Gastrocnemius medialis (tissue), 4 donors: ENCODE results near the gene KRT16.

Source experiments
- POLR2A ChIP-seq, 2 donors: fragments of 450-650 bp; IDR thresholded peaks; one replicate each; pipeline ENCODE4 v1.6.1; 2017; ENCODE audit warnings: antibody characterized with exemption in 2 of 2, mild to moderate bottlenecking in 2 of 2, moderate library complexity in 2 of 2
- TF ChIP-seq, protein P1 (sequence below), 5 experiments: fragments of 450-650 bp in 3 of 5; fragments of 200-600 bp in 2 of 5; sonication (generic) in 2 of 5; IDR thresholded peaks in 4 of 5; conservative IDR thresholded peaks in 1 of 5; 1 replicate in 4 of 5; 2 replicates in 1 of 5; pipeline ENCODE4 v1.5.1; 2016 to 2019; ENCODE audit warnings: antibody characterized with exemption in 5 of 5, mild to moderate bottlenecking in 3 of 5, moderate library complexity in 3 of 5

DNA sequence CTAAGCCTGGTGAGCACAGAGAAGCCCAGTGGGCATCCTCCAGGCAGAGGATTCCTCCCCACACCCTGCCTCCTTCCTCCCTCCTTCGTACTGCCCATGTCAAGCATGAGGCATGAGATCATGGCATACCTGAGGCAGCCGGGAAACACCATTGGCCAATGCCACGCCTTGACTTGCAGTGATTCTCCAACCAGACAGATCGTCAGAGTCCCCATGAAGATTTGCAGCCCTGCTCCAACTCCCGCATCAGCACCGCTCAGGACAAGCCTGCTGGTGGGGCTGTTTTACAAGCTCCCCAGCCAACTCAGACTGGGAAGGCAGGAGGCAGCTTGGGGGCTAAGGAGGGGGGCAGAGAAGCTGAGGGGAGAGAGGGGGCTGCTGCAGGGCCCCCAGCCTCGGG is 2.9 kb upstream of the KRT16 start:
- TF ChIP-seq POLR2A (IDR thresholded peaks at IDR 0.05), result no peak
- TF ChIP-seq, protein P1, sequence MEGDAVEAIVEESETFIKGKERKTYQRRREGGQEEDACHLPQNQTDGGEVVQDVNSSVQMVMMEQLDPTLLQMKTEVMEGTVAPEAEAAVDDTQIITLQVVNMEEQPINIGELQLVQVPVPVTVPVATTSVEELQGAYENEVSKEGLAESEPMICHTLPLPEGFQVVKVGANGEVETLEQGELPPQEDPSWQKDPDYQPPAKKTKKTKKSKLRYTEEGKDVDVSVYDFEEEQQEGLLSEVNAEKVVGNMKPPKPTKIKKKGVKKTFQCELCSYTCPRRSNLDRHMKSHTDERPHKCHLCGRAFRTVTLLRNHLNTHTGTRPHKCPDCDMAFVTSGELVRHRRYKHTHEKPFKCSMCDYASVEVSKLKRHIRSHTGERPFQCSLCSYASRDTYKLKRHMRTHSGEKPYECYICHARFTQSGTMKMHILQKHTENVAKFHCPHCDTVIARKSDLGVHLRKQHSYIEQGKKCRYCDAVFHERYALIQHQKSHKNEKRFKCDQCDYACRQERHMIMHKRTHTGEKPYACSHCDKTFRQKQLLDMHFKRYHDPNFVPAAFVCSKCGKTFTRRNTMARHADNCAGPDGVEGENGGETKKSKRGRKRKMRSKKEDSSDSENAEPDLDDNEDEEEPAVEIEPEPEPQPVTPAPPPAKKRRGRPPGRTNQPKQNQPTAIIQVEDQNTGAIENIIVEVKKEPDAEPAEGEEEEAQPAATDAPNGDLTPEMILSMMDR (IDR thresholded peaks at IDR 0.05 in 4 of 5, conservative IDR thresholded peaks at IDR 0.05 in 1 of 5), result no peak
